Measurements from ENCODE around the gene STPG2. TPM values are rescaled to one million over a fixed set of nuclear protein-coding genes. Genes with fewer than 3 reads are reported as not detected.
A peak's percentile ranks its signal among the peaks of the same experiment; 100 is the strongest.
"Not testable (repeated sequence)": the region's sequence is repeated elsewhere in the genome, so short reads cannot be mapped to it uniquely, and the experiment has no call there.

The STPG2 gene
- polyA plus RNA-seq, 10 donors: 0.14 to 0.22 (median 0.19) TPM; not detected in 6

GRCh38 chr4:97645071-97645821 is 498.0 kb downstream of the STPG2 start:
- peak in 2 of 3 donors; percentile 5 to 20 for DNase-seq

- no peak for DNase-seq
Observed at GRCh38 chr4:97643179-97643578, 500.1 kb downstream of the STPG2 start.

GRCh38 chr4:97639961-97640360 is 503.3 kb downstream of the STPG2 start:
- DNase-seq: no peak

- DNase-seq: not testable (repeated sequence)
Observed at GRCh38 chr4:97633831-97634230, 509.4 kb downstream of the STPG2 start.

- DNase-seq: no peak
Observed at GRCh38 chr4:97627750-97628149, 515.5 kb downstream of the STPG2 start.

GRCh38 chr4:97624204-97624603 is 519.1 kb downstream of the STPG2 start:
- DNase-seq: no peak

- DNase-seq: no peak
Observed at GRCh38 chr4:97605932-97606331, 537.3 kb downstream of the STPG2 start.

GRCh38 chr4:97593248-97593647 is 550.0 kb downstream of the STPG2 start:
- no peak for DNase-seq

- no peak for DNase-seq
Observed at GRCh38 chr4:97590266-97590665, 553.0 kb downstream of the STPG2 start.

- no peak for DNase-seq
Observed at GRCh38 chr4:97589481-97590196, 553.6 kb downstream of the STPG2 start.

GRCh38 chr4:97587912-97588311 is 555.4 kb downstream of the STPG2 start:
- no peak for DNase-seq

- no peak for DNase-seq
Observed at GRCh38 chr4:97585274-97585673, 558.0 kb downstream of the STPG2 start.

GRCh38 chr4:97582890-97583289 is 560.4 kb downstream of the STPG2 start:
- DNase-seq: no peak

GRCh38 chr4:97577004-97577403 is 566.3 kb downstream of the STPG2 start:
- no peak for DNase-seq

GRCh38 chr4:97560009-97560408 is 583.3 kb downstream of the STPG2 start:
- DNase-seq: no peak

GRCh38 chr4:97558204-97558778 is 585.0 kb downstream of the STPG2 start:
- no peak for DNase-seq

GRCh38 chr4:97550637-97551036 is 592.6 kb downstream of the STPG2 start:
- not testable (repeated sequence) for DNase-seq

- no peak for DNase-seq
Observed at GRCh38 chr4:97548943-97549583, 594.2 kb downstream of the STPG2 start.

GRCh38 chr4:97548186-97548585 is 595.1 kb downstream of the STPG2 start:
- no peak for DNase-seq

- DNase-seq: no peak
Observed at GRCh38 chr4:97531351-97531750, 611.9 kb downstream of the STPG2 start.

- no peak for DNase-seq
Observed at GRCh38 chr4:97530676-97531075, 612.6 kb downstream of the STPG2 start.

- DNase-seq: no peak
Observed at GRCh38 chr4:97525236-97525635, 618.0 kb downstream of the STPG2 start.
